Measurements from ENCODE around the gene GPX6. TPM values are rescaled to one million over a fixed set of nuclear protein-coding genes. Genes with fewer than 3 reads are reported as not detected.
A peak's percentile ranks its signal among the peaks of the same experiment; 100 is the strongest.
"Not testable (repeated sequence)": the region's sequence is repeated elsewhere in the genome, so short reads cannot be mapped to it uniquely, and the experiment has no call there.

The GPX6 gene
- total and polyA plus RNA-seq, 11 donors = not detected

- H3K27ac ChIP-seq = no peak overlapping the region
Observed at GRCh38 chr6:28553986-28554881, 38.6 kb upstream of the GPX6 start.

DNA sequence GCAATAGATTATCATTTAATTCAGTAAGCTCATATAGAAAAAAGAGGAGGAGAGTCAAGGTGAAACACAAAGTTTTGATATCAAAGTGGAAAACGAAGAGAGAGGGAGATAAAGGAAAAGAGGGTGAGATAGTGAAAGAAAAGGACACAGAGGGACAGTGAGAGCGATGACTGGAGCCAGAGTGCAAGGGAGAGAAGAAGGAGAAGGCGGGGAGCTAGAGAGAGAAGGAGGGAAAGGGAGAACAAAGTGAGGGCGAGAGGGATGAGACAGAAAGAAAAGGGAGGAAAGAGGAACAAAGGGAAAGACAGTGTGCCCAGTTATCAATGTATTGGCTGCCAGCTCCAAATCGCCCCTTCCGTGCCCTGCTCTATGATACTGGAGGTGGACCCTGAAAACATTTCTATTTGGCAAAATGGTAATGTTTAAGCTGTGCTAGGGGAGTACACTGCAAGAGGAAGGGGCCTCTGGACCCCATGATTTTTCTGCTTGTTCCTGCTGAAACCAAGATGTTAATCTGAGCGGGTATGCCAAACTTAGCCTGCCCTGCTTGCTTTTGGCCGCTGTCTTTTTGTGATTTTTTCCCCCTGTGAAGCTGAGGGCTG is 37.9 kb upstream of the GPX6 start:
- Histone ChIP-seq H3K27me3 (peaks cover 0 to 47% (median 6%) of the 10 kb centered on the region in 9 donors), H3K36me3 (no peaks in the 10 kb centered on the region), H3K4me3 (peak overlapping the region in 5 of 12 donors; percentile 19 to 34 (median 24)), H3K9me3 (no peaks in the 10 kb centered on the region), H3K4me1 (peaks cover 0 to 6% (median 0%) of the 10 kb centered on the region in 12 donors), H3K27ac (no peak overlapping the region)
- 34 to 38% (median 37%) methylated on average over 8 of the region's 8 CpGs for WGBS, 4 donors
- ATAC-seq = no peak
- DNase-seq = no peak
- no peak for TF ChIP-seq POLR2A (IDR thresholded peaks at IDR 0.05)
- intact Hi-C loops (cut with DNase I) = no loop called here

More at GRCh38 chr6:28553986-28554881, 38.6 kb upstream of the GPX6 start:
- no peaks in the 10 kb centered on the region for H3K36me3 ChIP-seq
- 15 to 22% (median 18%) methylated on average over 25 of the region's 25 CpGs for WGBS, 4 donors
- intact Hi-C loops (cut with DNase I) = no loop called here
- no peak for DNase-seq
- TF ChIP-seq, protein P1, sequence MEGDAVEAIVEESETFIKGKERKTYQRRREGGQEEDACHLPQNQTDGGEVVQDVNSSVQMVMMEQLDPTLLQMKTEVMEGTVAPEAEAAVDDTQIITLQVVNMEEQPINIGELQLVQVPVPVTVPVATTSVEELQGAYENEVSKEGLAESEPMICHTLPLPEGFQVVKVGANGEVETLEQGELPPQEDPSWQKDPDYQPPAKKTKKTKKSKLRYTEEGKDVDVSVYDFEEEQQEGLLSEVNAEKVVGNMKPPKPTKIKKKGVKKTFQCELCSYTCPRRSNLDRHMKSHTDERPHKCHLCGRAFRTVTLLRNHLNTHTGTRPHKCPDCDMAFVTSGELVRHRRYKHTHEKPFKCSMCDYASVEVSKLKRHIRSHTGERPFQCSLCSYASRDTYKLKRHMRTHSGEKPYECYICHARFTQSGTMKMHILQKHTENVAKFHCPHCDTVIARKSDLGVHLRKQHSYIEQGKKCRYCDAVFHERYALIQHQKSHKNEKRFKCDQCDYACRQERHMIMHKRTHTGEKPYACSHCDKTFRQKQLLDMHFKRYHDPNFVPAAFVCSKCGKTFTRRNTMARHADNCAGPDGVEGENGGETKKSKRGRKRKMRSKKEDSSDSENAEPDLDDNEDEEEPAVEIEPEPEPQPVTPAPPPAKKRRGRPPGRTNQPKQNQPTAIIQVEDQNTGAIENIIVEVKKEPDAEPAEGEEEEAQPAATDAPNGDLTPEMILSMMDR (IDR thresholded peaks at IDR 0.05) = no peak
- no peak for TF ChIP-seq POLR2A (IDR thresholded peaks at IDR 0.05)
- H3K4me1 ChIP-seq = peaks cover 0 to 6% (median 0%) of the 10 kb centered on the region in 12 donors
- peak overlapping the region in 10 of 12 donors; percentile 4 to 39 (median 22) for H3K4me3 ChIP-seq
- peaks cover 0 to 47% (median 6%) of the 10 kb centered on the region in 9 donors for H3K27me3 ChIP-seq
- no peaks in the 10 kb centered on the region for H3K9me3 ChIP-seq
- peak in 1 of 4 donors; percentile 38 for ATAC-seq

- Histone ChIP-seq H3K4me3 (no peak overlapping the region), H3K36me3 (no peaks in the 10 kb centered on the region), H3K9me3 (peaks cover 0 to 2% (median 0%) of the 10 kb centered on the region in 12 donors), H3K27ac (no peak overlapping the region), H3K4me1 (peaks cover 0 to 6% (median 0%) of the 10 kb centered on the region in 12 donors), H3K27me3 (peaks cover 0 to 46% (median 4%) of the 10 kb centered on the region in 9 donors)
- DNase-seq = no peak
- intact Hi-C loops (cut with DNase I) = no loop called here
- no peak for ATAC-seq
- 62 to 64% (median 63%) methylated on average over 4 of the region's 4 CpGs for WGBS, 4 donors
- TF ChIP-seq, protein P1 (IDR thresholded peaks at IDR 0.05) = no peak
Observed at GRCh38 chr6:28551891-28552666, 36.5 kb upstream of the GPX6 start.

GRCh38 chr6:28547003-28547402 is 31.4 kb upstream of the GPX6 start:
- H3K27ac ChIP-seq; H3K4me1 ChIP-seq; intact Hi-C loops (cut with DNase I); ATAC-seq; H3K9me3 ChIP-seq; DNase-seq; H3K4me3 ChIP-seq; H3K36me3 ChIP-seq: not testable (repeated sequence)
- peaks cover 0 to 50% (median 17%) of the 10 kb centered on the region in 9 donors for H3K27me3 ChIP-seq
- WGBS, 4 donors = 52 to 66% (median 58%) methylated on average over 3 of the region's 3 CpGs
